NCI-H345 treated with DMSO at 0.1 percent for 48 hours (cell line): ENCODE results near the gene ATM.

ENCODE experiments used
- DNase-seq: peaks from one replicate; lab custom pipeline; 2025; ENCODE audit not compliant: unreplicated experiment; lab: John Stamatoyannopoulos, UW

ATM gene, protein sequence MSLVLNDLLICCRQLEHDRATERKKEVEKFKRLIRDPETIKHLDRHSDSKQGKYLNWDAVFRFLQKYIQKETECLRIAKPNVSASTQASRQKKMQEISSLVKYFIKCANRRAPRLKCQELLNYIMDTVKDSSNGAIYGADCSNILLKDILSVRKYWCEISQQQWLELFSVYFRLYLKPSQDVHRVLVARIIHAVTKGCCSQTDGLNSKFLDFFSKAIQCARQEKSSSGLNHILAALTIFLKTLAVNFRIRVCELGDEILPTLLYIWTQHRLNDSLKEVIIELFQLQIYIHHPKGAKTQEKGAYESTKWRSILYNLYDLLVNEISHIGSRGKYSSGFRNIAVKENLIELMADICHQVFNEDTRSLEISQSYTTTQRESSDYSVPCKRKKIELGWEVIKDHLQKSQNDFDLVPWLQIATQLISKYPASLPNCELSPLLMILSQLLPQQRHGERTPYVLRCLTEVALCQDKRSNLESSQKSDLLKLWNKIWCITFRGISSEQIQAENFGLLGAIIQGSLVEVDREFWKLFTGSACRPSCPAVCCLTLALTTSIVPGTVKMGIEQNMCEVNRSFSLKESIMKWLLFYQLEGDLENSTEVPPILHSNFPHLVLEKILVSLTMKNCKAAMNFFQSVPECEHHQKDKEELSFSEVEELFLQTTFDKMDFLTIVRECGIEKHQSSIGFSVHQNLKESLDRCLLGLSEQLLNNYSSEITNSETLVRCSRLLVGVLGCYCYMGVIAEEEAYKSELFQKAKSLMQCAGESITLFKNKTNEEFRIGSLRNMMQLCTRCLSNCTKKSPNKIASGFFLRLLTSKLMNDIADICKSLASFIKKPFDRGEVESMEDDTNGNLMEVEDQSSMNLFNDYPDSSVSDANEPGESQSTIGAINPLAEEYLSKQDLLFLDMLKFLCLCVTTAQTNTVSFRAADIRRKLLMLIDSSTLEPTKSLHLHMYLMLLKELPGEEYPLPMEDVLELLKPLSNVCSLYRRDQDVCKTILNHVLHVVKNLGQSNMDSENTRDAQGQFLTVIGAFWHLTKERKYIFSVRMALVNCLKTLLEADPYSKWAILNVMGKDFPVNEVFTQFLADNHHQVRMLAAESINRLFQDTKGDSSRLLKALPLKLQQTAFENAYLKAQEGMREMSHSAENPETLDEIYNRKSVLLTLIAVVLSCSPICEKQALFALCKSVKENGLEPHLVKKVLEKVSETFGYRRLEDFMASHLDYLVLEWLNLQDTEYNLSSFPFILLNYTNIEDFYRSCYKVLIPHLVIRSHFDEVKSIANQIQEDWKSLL (N-terminal part only)

DNA sequence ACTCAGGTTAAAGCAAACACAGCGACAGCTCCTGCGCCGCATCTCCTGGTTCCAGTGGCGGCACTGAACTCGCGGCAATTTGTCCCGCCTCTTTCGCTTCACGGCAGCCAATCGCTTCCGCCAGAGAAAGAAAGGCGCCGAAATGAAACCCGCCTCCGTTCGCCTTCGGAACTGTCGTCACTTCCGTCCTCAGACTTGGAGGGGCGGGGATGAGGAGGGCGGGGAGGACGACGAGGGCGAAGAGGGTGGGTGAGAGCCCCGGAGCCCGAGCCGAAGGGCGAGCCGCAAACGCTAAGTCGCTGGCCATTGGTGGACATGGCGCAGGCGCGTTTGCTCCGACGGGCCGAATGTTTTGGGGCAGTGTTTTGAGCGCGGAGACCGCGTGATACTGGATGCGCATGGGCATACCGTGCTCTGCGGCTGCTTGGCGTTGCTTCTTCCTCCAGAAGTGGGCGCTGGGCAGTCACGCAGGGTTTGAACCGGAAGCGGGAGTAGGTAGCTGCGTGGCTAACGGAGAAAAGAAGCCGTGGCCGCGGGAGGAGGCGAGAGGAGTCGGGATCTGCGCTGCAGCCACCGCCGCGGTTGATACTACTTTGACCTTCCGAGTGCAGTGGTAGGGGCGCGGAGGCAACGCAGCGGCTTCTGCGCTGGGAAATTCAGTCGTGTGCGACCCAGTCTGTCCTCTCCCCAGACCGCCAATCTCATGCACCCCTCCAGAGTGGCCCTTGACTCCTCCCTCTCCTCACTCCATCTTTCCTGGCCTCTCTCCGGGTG is at the start of gene ATM, which contains the start of gene NPAT:
TSS of gene ATM (plus strand) at position 494 of the 774 bp plus-strand sequence. CDS start 4,558 bp downstream, outside the sequence.
TSS of gene NPAT (minus strand) at position 65 of the 774 bp plus-strand sequence. CDS start 102 bp downstream, outside the sequence.
- peak; percentile 100 for DNase-seq

GRCh38 chr11:108177570-108177969 is 45.3 kb upstream of the ATM start:
- no peak for DNase-seq

- no peak for DNase-seq
These were observed 29.1 kb upstream of the ATM start for GRCh38 chr11:108193725-108194124.

- no peak for DNase-seq
These were observed 26.0 kb upstream of the ATM start for GRCh38 chr11:108196901-108197300.

GRCh38 chr11:108197351-108197750 is 25.5 kb upstream of the ATM start:
- DNase-seq = no peak

- no peak for DNase-seq
These were observed 24.0 kb upstream of the ATM start for GRCh38 chr11:108198833-108199232.

GRCh38 chr11:108199446-108200321 is 23.2 kb upstream of the ATM start:
- no peak for DNase-seq

DNA sequence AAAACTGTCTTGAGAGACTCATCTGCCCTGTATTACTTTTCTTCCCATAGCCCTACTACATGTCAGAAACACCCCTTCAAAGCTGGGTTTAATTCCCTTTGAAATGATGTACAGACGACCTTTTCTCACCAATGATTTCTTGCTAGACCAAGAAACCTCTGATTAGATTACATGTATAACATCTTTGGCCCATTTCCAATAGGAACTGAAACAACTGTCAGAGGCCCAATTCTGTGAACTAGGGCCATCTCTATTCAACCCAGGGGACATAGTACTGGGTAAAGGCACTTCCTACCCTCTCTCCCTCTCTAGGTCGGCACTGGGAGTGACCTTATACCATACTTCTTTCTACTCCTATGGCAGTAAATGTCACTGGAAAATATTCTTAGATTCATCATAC is 19.8 kb upstream of the ATM start:
- DNase-seq = no peak

- no peak for DNase-seq
These were observed 18.5 kb upstream of the ATM start for GRCh38 chr11:108204376-108204775.

GRCh38 chr11:108204929-108205499 is 17.9 kb upstream of the ATM start:
- no peak for DNase-seq

GRCh38 chr11:108206171-108206570 is 16.7 kb upstream of the ATM start:
- no peak for DNase-seq

GRCh38 chr11:108206969-108207682 is 15.7 kb upstream of the ATM start:
- no peak for DNase-seq

GRCh38 chr11:108207683-108208060 is 15.2 kb upstream of the ATM start:
- no peak for DNase-seq

GRCh38 chr11:108210441-108210840 is 12.4 kb upstream of the ATM start:
- no peak for DNase-seq

GRCh38 chr11:108213784-108214183 is 9.1 kb upstream of the ATM start:
- no peak for DNase-seq

DNA sequence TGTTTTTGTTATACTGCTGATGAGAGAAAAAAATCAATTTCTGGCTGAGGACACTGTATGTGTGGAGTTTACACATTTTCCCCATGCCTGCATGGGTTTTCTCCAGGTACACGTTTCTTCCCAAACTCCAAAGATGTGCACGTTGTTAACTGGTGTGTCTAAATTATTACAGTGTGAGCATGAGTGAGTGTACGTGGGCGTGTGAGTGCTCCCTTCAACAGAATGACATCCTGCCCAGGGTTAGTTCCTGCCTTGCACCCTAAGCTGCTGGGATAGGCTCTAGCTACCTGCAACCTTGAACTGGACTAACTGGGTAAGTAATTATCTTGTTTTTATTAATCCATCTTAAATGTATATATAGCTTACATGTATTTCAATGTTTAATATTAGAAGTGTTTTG is 5.9 kb upstream of the ATM start:
- no peak for DNase-seq

DNA sequence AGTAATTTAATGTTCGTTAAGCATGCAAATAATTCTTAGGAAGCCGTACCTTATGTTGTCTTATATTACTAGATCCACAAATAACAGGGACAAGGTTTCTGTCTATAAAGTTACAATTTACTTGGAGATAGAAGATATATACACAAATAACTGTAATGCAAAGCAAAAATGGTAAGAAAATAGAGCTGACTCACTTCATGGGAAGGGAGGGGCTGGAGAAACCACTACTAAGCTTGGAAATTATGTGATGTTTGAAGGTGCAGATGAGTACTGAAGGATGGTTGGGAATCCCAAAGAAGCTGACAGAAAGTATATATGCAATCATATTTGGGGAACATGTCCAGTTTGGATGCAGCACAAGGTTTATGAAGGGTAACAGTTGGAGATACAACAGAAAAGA is 4.4 kb upstream of the ATM start:
- DNase-seq = no peak
